Epithelial cell of proximal tubule (primary cell): ENCODE results near the gene ARAP2. TPM values are rescaled to one million over a fixed set of nuclear protein-coding genes. Genes with fewer than 3 reads are reported as not detected.
A peak's percentile ranks its signal among the peaks of the same experiment; 100 is the strongest.

Experiments
- DNase-seq: peaks from one replicate; pipeline ENCODE4 v3.0.0-alpha.2; 2011; ENCODE audit warnings: low read depth
- H3K4me3 ChIP-seq: 2 replicates; pipeline ENCODE4 v1.5.1; 2011; ENCODE audit warnings: low read depth, mild to moderate bottlenecking, low read length
- CTCF ChIP-seq: conservative IDR thresholded peaks from 2 replicates; pipeline ENCODE4 v1.5.1; 2012; ENCODE audit warnings: low read depth, mild to moderate bottlenecking, low read length
- total RNA-seq: library from RNA; depleted of rRNA; stranded (reverse); fragments of >200 nt; gene quantifications from 2 replicates; pipeline ENCODE4 v1.2.3, GENCODE V29; 2015

Gene ARAP2
- total RNA-seq, 1 donor from 2014 or later: 10.1 TPM

GRCh38 chr4:36163198-36163597 is 81.1 kb downstream of the ARAP2 start:
- H3K4me3 ChIP-seq: no peak overlapping the region
- no peak for DNase-seq
- TF ChIP-seq CTCF: no peak

GRCh38 chr4:36159208-36159607 is 85.1 kb downstream of the ARAP2 start:
- TF ChIP-seq CTCF: peak; percentile 42
- no peak overlapping the region for H3K4me3 ChIP-seq
- DNase-seq: no peak

DNA sequence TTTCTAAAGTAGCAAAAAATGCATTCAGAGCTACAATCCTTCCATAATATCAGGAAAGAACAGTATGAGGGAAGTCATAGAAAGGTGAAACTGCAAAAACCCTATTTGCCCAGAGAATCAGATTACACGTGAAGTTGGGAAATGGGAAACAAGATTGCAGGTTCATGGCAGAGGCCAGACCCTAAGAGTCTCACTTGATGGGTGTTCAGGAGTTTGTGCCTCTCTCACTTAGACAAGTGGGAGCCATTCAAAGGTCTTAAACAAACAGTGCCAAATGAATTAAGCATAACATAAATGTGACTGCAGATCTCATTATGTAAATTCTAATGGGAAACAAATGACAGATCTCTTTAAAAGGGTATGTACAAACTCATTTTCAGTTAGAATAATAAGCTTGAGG is 91.6 kb downstream of the ARAP2 start:
- no peak for TF ChIP-seq CTCF
- no peak overlapping the region for H3K4me3 ChIP-seq
- no peak for DNase-seq

DNA sequence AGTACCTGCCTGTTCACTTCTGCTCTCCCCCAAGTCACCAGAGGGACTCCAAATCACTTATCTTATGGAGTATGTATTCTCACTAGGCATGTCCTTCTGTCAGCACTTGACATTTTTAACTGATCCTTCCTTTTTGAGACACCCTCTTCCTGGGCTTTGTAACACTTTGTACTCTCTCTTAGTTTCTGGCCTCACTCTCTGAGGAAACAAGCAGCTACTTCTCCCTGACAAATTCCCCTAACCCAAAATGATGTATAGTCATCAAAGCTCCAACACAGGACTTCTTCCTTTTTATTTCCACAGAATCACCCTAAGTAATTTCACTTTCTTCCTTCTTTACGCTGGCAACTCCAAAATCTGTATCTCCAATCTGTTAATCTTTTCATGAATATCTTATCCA is 101.8 kb downstream of the ARAP2 start:
- H3K4me3 ChIP-seq: no peak overlapping the region
- no peak for DNase-seq
- no peak for TF ChIP-seq CTCF

GRCh38 chr4:36141186-36141585 is 103.1 kb downstream of the ARAP2 start:
- no peak overlapping the region for H3K4me3 ChIP-seq
- no peak for DNase-seq
- no peak for TF ChIP-seq CTCF

GRCh38 chr4:36140421-36140820 is 103.9 kb downstream of the ARAP2 start:
- no peak for DNase-seq
- H3K4me3 ChIP-seq: no peak overlapping the region
- TF ChIP-seq CTCF: no peak

GRCh38 chr4:36138220-36138619 is 106.1 kb downstream of the ARAP2 start:
- H3K4me3 ChIP-seq: no peak overlapping the region
- TF ChIP-seq CTCF: no peak
- DNase-seq: no peak
